GM18909 (cell line): ENCODE measurements around the gene MRPL28.

Experiments
- ATAC-seq: cut with Tn5 transposase; IDR thresholded peaks from one replicate; pipeline ENCODE4 v1.9.1; 2021; ENCODE audit warnings: mild to moderate bottlenecking; ENCODE audit not compliant: unreplicated experiment, poor library complexity

MRPL28 gene

GRCh38 chr16:322476-323143 lies 47.7 kb downstream of the MRPL28 start:
- ATAC-seq, result no peak

GRCh38 chr16:321532-321931 lies 48.8 kb downstream of the MRPL28 start:
- no peak for ATAC-seq

- no peak for ATAC-seq
These were observed 50.1 kb downstream of the MRPL28 start for GRCh38 chr16:320206-320605.

GRCh38 chr16:318628-319027 lies 51.7 kb downstream of the MRPL28 start:
- ATAC-seq, result no peak

GRCh38 chr16:317583-317982 lies 52.8 kb downstream of the MRPL28 start:
- ATAC-seq, result no peak
